ENCODE results near the gene CHMP6. TPM values are rescaled to one million over a fixed set of nuclear protein-coding genes. Genes with fewer than 3 reads are reported as not detected.

Gene CHMP6
- total and polyA plus RNA-seq, 4 donors = 9.6 to 24.0 (median 16.7) TPM

DNA sequence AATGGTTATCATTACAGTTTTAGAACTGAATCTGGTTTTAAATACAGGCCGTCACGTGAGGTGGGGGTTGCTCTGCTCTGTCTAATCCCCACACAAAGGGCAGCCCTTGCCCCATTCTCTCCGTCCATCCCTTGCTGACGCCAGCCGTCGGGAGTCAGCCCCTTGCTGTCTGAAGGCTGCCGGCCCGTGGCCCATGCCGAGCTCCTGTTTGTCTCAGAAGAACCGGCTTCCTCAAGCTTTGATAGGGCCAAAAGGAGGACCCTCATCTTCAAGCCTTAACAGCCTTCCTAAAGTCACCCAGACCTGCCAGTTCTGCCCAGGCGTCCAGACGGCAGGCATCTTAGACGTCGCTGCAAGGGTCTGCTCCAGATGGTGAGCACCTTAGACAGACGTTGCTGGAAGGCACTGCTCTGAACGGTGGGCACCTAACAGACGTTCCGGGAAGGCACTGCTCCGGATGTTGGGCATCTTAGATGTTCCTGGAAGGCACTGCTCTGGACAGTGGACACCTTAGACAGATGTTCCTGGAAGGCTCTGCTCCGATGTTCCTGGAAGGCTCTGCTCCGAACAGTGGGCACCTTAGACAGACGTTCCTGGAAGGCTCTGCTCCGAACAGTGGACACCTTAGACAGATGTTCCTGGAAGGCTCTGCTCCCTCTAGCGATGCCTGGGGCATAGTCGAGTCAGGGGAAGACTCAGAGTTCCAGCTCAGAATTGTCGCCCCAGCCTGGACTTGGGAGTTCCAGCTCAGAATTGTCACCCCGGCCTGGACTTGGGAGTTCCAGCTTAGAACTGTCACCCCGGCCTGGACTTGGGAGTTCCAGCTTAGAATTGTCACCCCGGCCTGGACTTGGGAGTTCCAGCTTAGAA lies 35.1 kb upstream of the CHMP6 start:
- 92% methylated on average over 28 of the region's 29 CpGs for WGBS
- no peaks in the 10 kb centered on the region for H3K9me3 ChIP-seq (ENCODE audit: control insufficient read depth in 4 of 4, low read length in 3 of 4)
- no peak overlapping the region for H3K27ac ChIP-seq (ENCODE audit: low read depth in 1 of 2, low read length in 2 of 2)

DNA sequence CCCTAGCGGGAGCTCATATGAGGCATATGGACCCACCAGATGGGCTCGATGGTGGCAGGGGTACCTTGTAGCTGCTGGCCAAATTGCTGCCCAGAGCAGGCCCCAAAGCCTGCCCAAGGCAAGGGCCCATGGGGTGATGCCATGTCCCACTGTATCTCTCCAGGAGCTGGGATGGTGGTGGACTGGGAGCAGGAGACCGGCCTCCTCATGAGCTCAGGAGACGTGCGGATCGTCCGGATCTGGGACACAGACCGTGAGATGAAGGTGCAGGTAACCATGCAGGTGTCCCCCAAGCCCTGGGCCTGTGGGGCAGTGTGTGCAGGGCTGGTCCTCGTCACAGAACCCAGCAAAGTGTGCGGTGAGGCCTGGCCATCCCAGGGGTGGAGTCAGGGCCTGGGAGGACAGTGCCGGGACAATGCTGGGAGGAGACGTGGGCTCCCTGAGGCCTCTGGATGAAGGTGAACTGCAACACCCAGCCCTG lies 34.1 kb upstream of the CHMP6 start:
- Histone ChIP-seq H3K27me3 (ENCODE audit: control insufficient read depth in 4 of 4, insufficient read depth in 4 of 4, low read length in 3 of 4) (no peaks in the 10 kb centered on the region), H3K27ac (ENCODE audit: low read depth in 1 of 2, low read length in 2 of 2) (no peak overlapping the region), H3K4me3 (ENCODE audit: low read depth in 1 of 3, low read length in 3 of 3) (no peak overlapping the region), H3K9me3 (ENCODE audit: control insufficient read depth in 4 of 4, low read length in 3 of 4) (no peaks in the 10 kb centered on the region), H3K9ac (ENCODE audit: low read depth in 1 of 2, low read length in 2 of 2) (no peak overlapping the region), H3K36me3 (ENCODE audit: control insufficient read depth in 4 of 4, insufficient read depth in 3 of 4, low read depth in 1 of 4, low read length in 3 of 4) (peaks cover 0 to 5% (median 1%) of the 10 kb centered on the region in 4 donors), H3K4me1 (ENCODE audit: control insufficient read depth in 4 of 4, insufficient read depth in 4 of 4, low read length in 3 of 4) (no peaks in the 10 kb centered on the region)
- DNase-seq (ENCODE audit: low spot score) = no peak
- WGBS = 95% methylated on average over 12 of the region's 12 CpGs
- TF ChIP-seq FOXA1 (IDR thresholded peaks at IDR 0.05) (no peak), NR2F2 (IDR thresholded peaks at IDR 0.05) (no peak), ZBTB33 (IDR thresholded peaks at IDR 0.05) (no peak), JUND (IDR thresholded peaks at IDR 0.05) (no peak), EGR1 (IDR thresholded peaks at IDR 0.05; ENCODE audit: low read depth in 2 of 2) (no peak), REST (IDR thresholded peaks at IDR 0.05) (no peak), MAX (IDR thresholded peaks at IDR 0.05) (no peak), GABPA (IDR thresholded peaks at IDR 0.05 in 1 of 2, conservative IDR thresholded peaks at IDR 0.05 in 1 of 2) (no peak)

More for the DNA sequence above, 35.1 kb upstream of the CHMP6 start:
- no peak overlapping the region for H3K4me3 ChIP-seq (ENCODE audit: low read depth in 1 of 3, low read length in 3 of 3)
- no peak overlapping the region for H3K9ac ChIP-seq (ENCODE audit: low read depth in 1 of 2, low read length in 2 of 2)
- no peaks in the 10 kb centered on the region for H3K4me1 ChIP-seq (ENCODE audit: control insufficient read depth in 4 of 4, insufficient read depth in 4 of 4, low read length in 3 of 4)
- H3K36me3 ChIP-seq (ENCODE audit: control insufficient read depth in 4 of 4, insufficient read depth in 3 of 4, low read depth in 1 of 4, low read length in 3 of 4) = peaks cover 0 to 7% (median 1%) of the 10 kb centered on the region in 4 donors
- no peak for DNase-seq (ENCODE audit: low spot score)
- no peaks in the 10 kb centered on the region for H3K27me3 ChIP-seq (ENCODE audit: control insufficient read depth in 4 of 4, insufficient read depth in 4 of 4, low read length in 3 of 4)
- TF ChIP-seq MAX (IDR thresholded peaks at IDR 0.05) (no peak), EGR1 (IDR thresholded peaks at IDR 0.05; ENCODE audit: low read depth in 2 of 2) (no peak), RXRA (IDR thresholded peaks at IDR 0.05) (no peak), CTCF (IDR thresholded peaks at IDR 0.05; ENCODE audit: low read depth, low read length, missing input control) (no peak), SP1 (IDR thresholded peaks at IDR 0.05) (no peak), ZBTB33 (IDR thresholded peaks at IDR 0.05) (no peak), YY1 (IDR thresholded peaks at IDR 0.05) (no peak), HNF4G (IDR thresholded peaks at IDR 0.05) (no peak), FOXA2 (IDR thresholded peaks at IDR 0.05) (no peak), HNF4A (conservative IDR thresholded peaks at IDR 0.05) (no peak)
- TF ChIP-seq, protein P1, sequence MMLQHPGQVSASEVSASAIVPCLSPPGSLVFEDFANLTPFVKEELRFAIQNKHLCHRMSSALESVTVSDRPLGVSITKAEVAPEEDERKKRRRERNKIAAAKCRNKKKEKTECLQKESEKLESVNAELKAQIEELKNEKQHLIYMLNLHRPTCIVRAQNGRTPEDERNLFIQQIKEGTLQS (IDR thresholded peaks at IDR 0.05) = no peak

Measured in liver (tissue), 9 donors.